ENCODE results near the gene LHFPL4. TPM values are rescaled to one million over a fixed set of nuclear protein-coding genes. Genes with fewer than 3 reads are reported as not detected.

LHFPL4 gene
- total RNA-seq, 1 experiment from 2014 or later: 16.3 TPM

DNA sequence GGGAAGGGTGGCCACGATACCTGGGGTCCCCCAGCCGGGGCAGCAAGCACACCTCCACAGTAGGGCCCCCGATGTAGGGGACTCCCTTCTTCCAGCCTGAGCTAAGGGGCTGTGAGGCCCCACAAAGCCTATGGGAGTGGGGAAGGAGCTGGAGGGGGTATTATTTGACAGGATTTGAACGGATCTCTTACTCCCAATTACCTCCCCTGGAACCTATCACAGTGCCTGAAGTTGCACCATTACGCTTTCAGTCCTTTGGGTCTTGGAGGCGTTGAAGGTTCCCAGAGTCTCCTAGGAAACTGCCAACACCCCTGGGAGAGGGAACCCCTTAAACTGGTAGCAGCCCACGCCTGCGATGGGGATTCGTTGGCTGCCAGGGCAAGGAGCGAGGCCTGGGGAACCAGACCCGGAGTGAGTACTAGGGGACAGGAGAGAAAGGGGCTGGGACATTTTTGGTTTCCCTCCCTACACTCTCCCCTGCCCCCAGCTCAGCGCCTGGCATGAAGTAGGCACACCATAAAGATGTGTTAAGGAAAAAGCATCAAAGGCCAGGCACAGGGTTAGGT is 409 bp upstream of the LHFPL4 start:
- H4K5ac ChIP-seq (ENCODE audit: insufficient read length, low read depth, low read length): no peak overlapping the region
- peaks cover 31% of the 10 kb centered on the region for H3K27me3 Mint-ChIP-seq (ENCODE audit: low read depth)
- H3K4me3 Mint-ChIP-seq: peak overlapping the region; percentile 62 to 79
- H4K8ac ChIP-seq (replicated peaks; ENCODE audit: insufficient read length, low read depth, low read length): no peak overlapping the region
- no CpG with 5 or more reads among the region's 12 CpGs for WGBS (ENCODE audit: extremely low coverage, insufficient read length, low lambda C conversion rate)
- H3K27ac ChIP-seq (ENCODE audit: insufficient read length, low read depth, low read length): no peak overlapping the region
- H3K79me2 ChIP-seq (ENCODE audit: insufficient read depth, low read length): no peaks in the 10 kb centered on the region
- no peak overlapping the region for H2AK5ac ChIP-seq (ENCODE audit: insufficient read length, low read length)
- H3K79me1 ChIP-seq (ENCODE audit: insufficient read depth, low read depth, low read length, poor library complexity, severe bottlenecking): no peaks in the 10 kb centered on the region
- TF ChIP-seq, protein P1, sequence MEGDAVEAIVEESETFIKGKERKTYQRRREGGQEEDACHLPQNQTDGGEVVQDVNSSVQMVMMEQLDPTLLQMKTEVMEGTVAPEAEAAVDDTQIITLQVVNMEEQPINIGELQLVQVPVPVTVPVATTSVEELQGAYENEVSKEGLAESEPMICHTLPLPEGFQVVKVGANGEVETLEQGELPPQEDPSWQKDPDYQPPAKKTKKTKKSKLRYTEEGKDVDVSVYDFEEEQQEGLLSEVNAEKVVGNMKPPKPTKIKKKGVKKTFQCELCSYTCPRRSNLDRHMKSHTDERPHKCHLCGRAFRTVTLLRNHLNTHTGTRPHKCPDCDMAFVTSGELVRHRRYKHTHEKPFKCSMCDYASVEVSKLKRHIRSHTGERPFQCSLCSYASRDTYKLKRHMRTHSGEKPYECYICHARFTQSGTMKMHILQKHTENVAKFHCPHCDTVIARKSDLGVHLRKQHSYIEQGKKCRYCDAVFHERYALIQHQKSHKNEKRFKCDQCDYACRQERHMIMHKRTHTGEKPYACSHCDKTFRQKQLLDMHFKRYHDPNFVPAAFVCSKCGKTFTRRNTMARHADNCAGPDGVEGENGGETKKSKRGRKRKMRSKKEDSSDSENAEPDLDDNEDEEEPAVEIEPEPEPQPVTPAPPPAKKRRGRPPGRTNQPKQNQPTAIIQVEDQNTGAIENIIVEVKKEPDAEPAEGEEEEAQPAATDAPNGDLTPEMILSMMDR (conservative IDR thresholded peaks at IDR 0.05): no peak
- no peaks in the 10 kb centered on the region for H3K9me3 ChIP-seq (ENCODE audit: control insufficient read depth, low read depth, low read length)
- peaks cover 7% of the 10 kb centered on the region; the same call in 1 of the 2 replicates for H3K4me1 ChIP-seq (ENCODE audit: insufficient read depth, low read length)
- no peak overlapping the region for H3K14ac ChIP-seq (ENCODE audit: insufficient read depth, low read length)
- no peak overlapping the region for H3K56ac ChIP-seq (ENCODE audit: insufficient read length, low read depth, low read length)
- H3T11ph ChIP-seq (ENCODE audit: low read length): no peak overlapping the region
- no peak overlapping the region for H3K18ac ChIP-seq (ENCODE audit: insufficient read length, low read depth, low read length)
- DNase-seq: peak; percentile 50
- peak overlapping the region; percentile 73 for H3K4me2 ChIP-seq (ENCODE audit: insufficient read depth, insufficient read length, low read length)
- H3K9me3 Mint-ChIP-seq: peaks cover 3 to 8% of the 10 kb centered on the region in 2 experiments
- no peak overlapping the region for H2BK5ac ChIP-seq (ENCODE audit: insufficient read length, low read length)
- H4K91ac ChIP-seq (ENCODE audit: insufficient read length, low read depth, low read length): no peak overlapping the region
- H3K4me1 Mint-ChIP-seq: peaks cover 35 to 38% of the 10 kb centered on the region in 2 experiments
- H3K27me3 ChIP-seq (ENCODE audit: insufficient read depth, low read length): no peaks in the 10 kb centered on the region
- no peak overlapping the region for H3K4ac ChIP-seq (ENCODE audit: low read depth, low read length)
- H2AFZ ChIP-seq (ENCODE audit: low read length): no peak overlapping the region
- H2BK15ac ChIP-seq (ENCODE audit: low read depth, low read length): no peak overlapping the region
- H3K23ac ChIP-seq (ENCODE audit: insufficient read length, low read depth, low read length): no peak overlapping the region
- no peak overlapping the region for H2BK12ac ChIP-seq (ENCODE audit: insufficient read length, low read depth, low read length)
- peaks cover 14% of the 10 kb centered on the region for H3K23me2 ChIP-seq (ENCODE audit: insufficient read length, low read depth, low read length, poor library complexity, severe bottlenecking)
- H2BK20ac ChIP-seq (ENCODE audit: low read depth, low read length, poor library complexity, severe bottlenecking): no peak overlapping the region
- H3K9ac ChIP-seq (ENCODE audit: extremely low read depth, insufficient read length, low read length): no peak overlapping the region
- H3K27ac Mint-ChIP-seq: no peak overlapping the region
- peaks cover 1 to 3% (median 3%) of the 10 kb centered on the region in 3 experiments; a peak in 5 of 7 replicates for H3K36me3 Mint-ChIP-seq (ENCODE audit: insufficient read depth in 1 of 3, low read depth in 3 of 3)
- no peaks in the 10 kb centered on the region for H4K20me1 ChIP-seq (ENCODE audit: control insufficient read depth, insufficient read depth, insufficient read length)
- H2BK120ac ChIP-seq (ENCODE audit: low read depth, low read length, poor library complexity, severe bottlenecking): no peak overlapping the region

Measured in H9 (cell line).